Smooth muscle cell of bladder (primary cell): Measurements from ENCODE around the gene ADGRE1. TPM values are rescaled to one million over a fixed set of nuclear protein-coding genes. Genes with fewer than 3 reads are reported as not detected.

Experiments used
- total RNA-seq: library from RNA; depleted of rRNA; stranded (reverse); fragments of >200 nt; gene quantifications from 2 replicates; pipeline ENCODE4 v1.2.3, GENCODE V29; 2014

The ADGRE1 gene, protein sequence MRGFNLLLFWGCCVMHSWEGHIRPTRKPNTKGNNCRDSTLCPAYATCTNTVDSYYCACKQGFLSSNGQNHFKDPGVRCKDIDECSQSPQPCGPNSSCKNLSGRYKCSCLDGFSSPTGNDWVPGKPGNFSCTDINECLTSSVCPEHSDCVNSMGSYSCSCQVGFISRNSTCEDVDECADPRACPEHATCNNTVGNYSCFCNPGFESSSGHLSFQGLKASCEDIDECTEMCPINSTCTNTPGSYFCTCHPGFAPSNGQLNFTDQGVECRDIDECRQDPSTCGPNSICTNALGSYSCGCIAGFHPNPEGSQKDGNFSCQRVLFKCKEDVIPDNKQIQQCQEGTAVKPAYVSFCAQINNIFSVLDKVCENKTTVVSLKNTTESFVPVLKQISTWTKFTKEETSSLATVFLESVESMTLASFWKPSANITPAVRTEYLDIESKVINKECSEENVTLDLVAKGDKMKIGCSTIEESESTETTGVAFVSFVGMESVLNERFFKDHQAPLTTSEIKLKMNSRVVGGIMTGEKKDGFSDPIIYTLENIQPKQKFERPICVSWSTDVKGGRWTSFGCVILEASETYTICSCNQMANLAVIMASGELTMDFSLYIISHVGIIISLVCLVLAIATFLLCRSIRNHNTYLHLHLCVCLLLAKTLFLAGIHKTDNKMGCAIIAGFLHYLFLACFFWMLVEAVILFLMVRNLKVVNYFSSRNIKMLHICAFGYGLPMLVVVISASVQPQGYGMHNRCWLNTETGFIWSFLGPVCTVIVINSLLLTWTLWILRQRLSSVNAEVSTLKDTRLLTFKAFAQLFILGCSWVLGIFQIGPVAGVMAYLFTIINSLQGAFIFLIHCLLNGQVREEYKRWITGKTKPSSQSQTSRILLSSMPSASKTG
- total RNA-seq = not detected in 2 replicates

DNA sequence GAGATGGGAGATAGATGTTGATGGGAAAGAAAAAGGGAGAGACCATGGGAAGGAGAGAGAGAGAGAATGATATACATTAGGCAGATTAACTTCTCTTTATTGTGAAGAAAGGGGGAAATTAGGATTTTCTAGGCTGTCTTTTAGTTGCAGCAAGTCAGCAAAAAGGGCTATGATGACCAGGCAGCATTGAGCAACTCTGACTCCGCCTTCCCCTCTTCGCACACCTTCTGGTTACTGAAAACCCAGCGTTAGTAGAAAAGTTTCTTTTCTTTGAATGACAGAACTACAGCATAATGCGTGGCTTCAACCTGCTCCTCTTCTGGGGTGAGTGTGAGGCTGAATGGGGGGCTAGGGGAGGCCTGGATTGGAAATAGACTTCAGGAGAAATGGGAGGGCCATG lies at the start of gene ADGRE1:
ADGRE1 (plus strand) TSS at position 264 of the 400 bp plus-strand sequence; CDS start at position 294, 30 bp downstream.

Other genes starting within 250 kb of the ADGRE1 start
- 0.09 TPM in 1 of 2 replicates, not detected in the other for gene TNFSF14, start 217.4 kb upstream of the ADGRE1 start, total RNA-seq
- gene C3, start 166.9 kb upstream of the ADGRE1 start, total RNA-seq = 8.1 and 24.6 TPM in 2 replicates
- 50.2 and 52.2 TPM in 2 replicates for gene GPR108, start 150.0 kb upstream of the ADGRE1 start, total RNA-seq
- 36.0 and 46.7 TPM in 2 replicates for gene TRIP10, start 147.9 kb upstream of the ADGRE1 start, total RNA-seq
- 0.28 TPM in 1 of 2 replicates, not detected in the other for gene SH2D3A, start 120.1 kb upstream of the ADGRE1 start, total RNA-seq
- gene VAV1, start 114.9 kb upstream of the ADGRE1 start, total RNA-seq = under 0.01 TPM in 1 of 2 replicates, not detected in the other
- gene MBD3L2B, start 133.9 kb downstream of the ADGRE1 start, total RNA-seq = not detected in 2 replicates
- not detected in 2 replicates for gene MBD3L5, start 143.0 kb downstream of the ADGRE1 start, total RNA-seq
- not detected in 2 replicates for gene MBD3L4, start 152.6 kb downstream of the ADGRE1 start, total RNA-seq
- not detected in 2 replicates for gene MBD3L2, start 161.7 kb downstream of the ADGRE1 start, total RNA-seq
- not detected in 2 replicates for gene MBD3L3, start 171.1 kb downstream of the ADGRE1 start, total RNA-seq
- 19.1 and 19.2 TPM in 2 replicates for gene ZNF557, start 182.1 kb downstream of the ADGRE1 start, total RNA-seq